Heart left ventricle (tissue), 16 donors: ENCODE results near the gene MICU1. TPM values are rescaled to one million over a fixed set of nuclear protein-coding genes. Genes with fewer than 3 reads are reported as not detected.
"Not testable (repeated sequence)": the region's sequence is repeated elsewhere in the genome, so short reads cannot be mapped to it uniquely, and the experiment has no call there.

Experiments used
- ATAC-seq, 4 donors: fragments of 200-7000 bp; cut with Tn5 transposase; one replicate each; pipeline ENCODE4 v1.9.1; 2020 to 2022; ENCODE audit warnings: moderate library complexity in 4 of 4, mild to moderate bottlenecking in 3 of 4, moderate number of reproducible peaks in 1 of 4
- DNase-seq, 5 donors: peaks; one replicate each; pipeline ENCODE4 v3.0.0-alpha.2; 2020
- H3K27ac ChIP-seq, 12 donors: fragments of 200-600 bp; sonication (generic) in 4 of 12; one replicate each; pipeline versions ENCODE4 v1.5.0 to v1.8.0; 2016 to 2022; ENCODE audit warnings: mild to moderate bottlenecking in 2 of 12
- H3K27me3 ChIP-seq, 9 donors: fragments of 200-600 bp; sonication (generic) in 2 of 9; one replicate each; pipeline versions ENCODE4 v1.5.1 to v1.8.0; 2016 to 2022; ENCODE audit warnings: mild to moderate bottlenecking in 3 of 9
- H3K36me3 ChIP-seq, 9 donors: fragments of 200-600 bp; sonication (generic) in 2 of 9; one replicate each; pipeline versions ENCODE4 v1.5.0 to v1.8.0; 2018 to 2022; ENCODE audit warnings: mild to moderate bottlenecking in 2 of 9
- H3K4me1 ChIP-seq, 12 donors: fragments of 200-600 bp; sonication (generic) in 4 of 12; one replicate each; pipeline versions ENCODE4 v1.5.0 to v1.8.0; 2016 to 2022; ENCODE audit warnings: mild to moderate bottlenecking in 3 of 12
- H3K4me3 ChIP-seq, 12 donors: fragments of 200-600 bp; sonication (generic) in 4 of 12; one replicate each; pipeline versions ENCODE4 v1.5.0 to v1.8.0; 2017 to 2022; ENCODE audit warnings: mild to moderate bottlenecking in 9 of 12, moderate library complexity in 4 of 12
- H3K9me3 ChIP-seq, 12 donors: fragments of 200-600 bp; sonication (generic) in 4 of 12; one replicate each; pipeline versions ENCODE4 v1.5.0 to v1.8.0; 2016 to 2022; ENCODE audit warnings: mild to moderate bottlenecking in 1 of 12
- POLR2A ChIP-seq, 2 donors: fragments of 450-650 bp; IDR thresholded peaks; one replicate each; pipeline ENCODE4 v1.6.1; 2017; ENCODE audit warnings: antibody characterized with exemption in 2 of 2, mild to moderate bottlenecking in 2 of 2, moderate library complexity in 2 of 2
- WGBS, 4 donors: extraction: QIAGEN DNeasy Blood & Tissue Kit in 2 of 4; methylation state at CpG; one replicate each; pipeline versions ENCODE4 v1.1.5 to v1.1.7; 2013 to 2018; 5-methylcytosine and 5-hydroxymethylcytosine counted together
- intact Hi-C, 10 donors: fragments of 100-400 bp; cut with DNase I; formaldehyde crosslinking; loops; one replicate each; pipeline versions ENCODE4 v1.11.1 to v1.14.2; 2022
- polyA plus RNA-seq, 2 donors: library from polyadenylated mRNA; stranded (reverse); fragments of 200-250 nt; gene quantifications; one replicate each; pipeline ENCODE4 v1.2.3, GENCODE V29; 2013
- total RNA-seq, 9 donors: library from RNA; depleted of rRNA in 2 of 9; stranded (reverse); fragments of >200 nt in 2 of 9; fragmentation: NEBNext Ultra II Directional in 3 of 9; extraction: Animal tissue kit (Norgen Biotek cat#: 25700) in 3 of 9; gene quantifications; one replicate each; pipeline versions ENCODE4 v1.1.0 to v1.2.4, GENCODE V29; 2016 to 2023
- TF ChIP-seq, protein P1 (sequence below), 12 donors: fragments of 200-600 bp; sonication (generic) in 4 of 12; IDR thresholded peaks; one replicate each; pipeline versions ENCODE4 v1.5.0 to v1.8.0; 2018 to 2022; ENCODE audit warnings: antibody characterized with exemption in 12 of 12, mild to moderate bottlenecking in 5 of 12
- donor health status: ischemic (EF 13 %, LVEDD 7.1; RV severe dilation, severe dysfunction).
- donor health status: healthy with polysubstance abuse.
- donor health status: DM: no; HTN: yes; CAD: no.
- donor health status: DM: no; HTN: no; CAD: no.
- donor health status: ischemic (EF 25% LVEDD 6.9; RV normal size, moderate dysfunction).
- donor health status: ischemic (EF 25% LVEDD 5.7; RV mildly dilated, moderate dysfunction).
- donor health status: healthy.
- donor health status: DM: yes; HTN: yes; CAD: no.
- donor health status: ischemic (EF 35%, LVEDD 5.7; RV mildly dilated, moderate dysfunction).
- donor health status: nonischemic (EF 11% LVEDD 7.7; RV severe dilation, severe dysfunction).
- donor health status: DM: yes; HTN: yes; CAD: no.
- donor health status: PGD.
- donor health status: ischemic (EF 29% LVEDD 5.4; RV normal size, mild dysfunction).
- donor health status: nonischemic (EF 23%, LVEDD 6.1; RV moderate dilation, normal function).

The MICU1 gene
- total and polyA plus RNA-seq, 11 donors = 33.3 to 54.2 (median 43.1) TPM

DNA sequence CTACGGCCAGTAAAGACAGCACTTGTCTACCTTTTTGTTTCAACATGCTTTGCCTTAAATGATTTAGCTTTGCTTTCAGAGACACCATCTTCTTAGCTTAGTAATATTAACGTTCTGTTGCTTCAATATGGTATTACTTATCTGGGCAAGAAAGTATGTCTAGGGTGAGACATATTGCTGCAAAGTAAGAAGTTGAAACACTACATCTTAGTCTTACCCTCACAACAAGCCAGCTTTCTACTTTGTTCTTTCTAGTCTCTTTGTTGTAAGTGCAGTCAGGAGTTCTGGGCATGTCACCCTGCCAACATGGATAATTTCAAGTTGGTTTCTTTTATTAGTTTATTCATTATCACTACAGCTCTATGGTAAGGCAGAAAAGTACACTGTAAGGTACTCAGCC, 148.4 kb downstream of the MICU1 start:
- Histone ChIP-seq H3K4me1 (peaks cover 0 to 4% (median 0%) of the 10 kb centered on the region in 12 donors), H3K36me3 (peaks cover 0 to 48% (median 37%) of the 10 kb centered on the region in 9 donors), H3K9me3 (no peaks in the 10 kb centered on the region), H3K27ac (no peak overlapping the region), H3K4me3 (no peak overlapping the region), H3K27me3 (no peaks in the 10 kb centered on the region)
- DNase-seq (no peak), ATAC-seq (no peak)
- intact Hi-C loops = no loop called here
- WGBS, 4 donors = 90 to 98% (median 91%) methylated on average over 2 of the region's 2 CpGs
- TF ChIP-seq, protein P1, sequence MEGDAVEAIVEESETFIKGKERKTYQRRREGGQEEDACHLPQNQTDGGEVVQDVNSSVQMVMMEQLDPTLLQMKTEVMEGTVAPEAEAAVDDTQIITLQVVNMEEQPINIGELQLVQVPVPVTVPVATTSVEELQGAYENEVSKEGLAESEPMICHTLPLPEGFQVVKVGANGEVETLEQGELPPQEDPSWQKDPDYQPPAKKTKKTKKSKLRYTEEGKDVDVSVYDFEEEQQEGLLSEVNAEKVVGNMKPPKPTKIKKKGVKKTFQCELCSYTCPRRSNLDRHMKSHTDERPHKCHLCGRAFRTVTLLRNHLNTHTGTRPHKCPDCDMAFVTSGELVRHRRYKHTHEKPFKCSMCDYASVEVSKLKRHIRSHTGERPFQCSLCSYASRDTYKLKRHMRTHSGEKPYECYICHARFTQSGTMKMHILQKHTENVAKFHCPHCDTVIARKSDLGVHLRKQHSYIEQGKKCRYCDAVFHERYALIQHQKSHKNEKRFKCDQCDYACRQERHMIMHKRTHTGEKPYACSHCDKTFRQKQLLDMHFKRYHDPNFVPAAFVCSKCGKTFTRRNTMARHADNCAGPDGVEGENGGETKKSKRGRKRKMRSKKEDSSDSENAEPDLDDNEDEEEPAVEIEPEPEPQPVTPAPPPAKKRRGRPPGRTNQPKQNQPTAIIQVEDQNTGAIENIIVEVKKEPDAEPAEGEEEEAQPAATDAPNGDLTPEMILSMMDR (IDR thresholded peaks at IDR 0.05) = no peak
- no peak for TF ChIP-seq POLR2A (IDR thresholded peaks at IDR 0.05)

DNA sequence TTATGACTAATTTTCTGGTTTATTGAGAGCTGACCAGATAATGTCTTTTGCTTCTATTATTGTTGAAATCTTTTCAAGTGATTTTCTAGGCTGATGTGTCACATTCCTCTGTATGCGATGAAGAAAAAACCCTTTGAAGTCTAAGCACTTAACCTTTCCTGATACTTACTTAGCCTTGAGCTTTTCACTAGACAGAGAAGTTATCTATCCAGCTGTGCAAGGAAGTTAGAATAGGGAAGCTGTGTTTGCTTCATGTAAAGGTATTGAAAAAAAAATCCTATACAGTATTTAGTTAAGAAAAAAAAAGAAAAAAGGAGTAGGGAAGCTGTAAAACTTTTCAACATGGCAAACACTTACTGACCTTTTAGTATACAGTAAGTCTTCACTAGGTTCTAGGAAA, 153.6 kb downstream of the MICU1 start:
- peaks cover 0 to 68% (median 43%) of the 10 kb centered on the region in 9 donors for H3K36me3 ChIP-seq
- 89 to 95% (median 91%) methylated on average over 1 of the region's 1 CpG for WGBS, 4 donors
- intact Hi-C loops = no loop called here

DNA sequence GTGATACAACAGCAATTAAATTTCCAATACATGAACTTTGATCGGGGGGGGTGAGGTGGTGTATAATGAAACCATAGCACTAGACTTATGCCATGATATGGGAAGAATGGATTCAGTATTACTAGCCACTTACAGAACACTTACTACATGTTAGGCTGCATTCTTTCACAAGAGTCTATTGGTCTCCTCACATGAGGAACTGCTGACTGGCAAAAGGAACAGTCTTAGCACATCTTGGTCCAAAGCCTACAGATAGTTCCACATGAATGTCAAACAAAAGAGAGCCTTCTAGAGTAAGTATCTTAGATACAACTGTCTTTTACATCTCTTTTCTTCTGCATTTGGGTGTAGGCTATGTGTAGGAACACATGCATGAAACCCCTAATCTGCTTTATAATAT, 155.2 kb downstream of the MICU1 start:
- no peak for DNase-seq

More for the DNA sequence above, 153.6 kb downstream of the MICU1 start:
- Histone ChIP-seq H3K4me3 (no peak overlapping the region), H3K27me3 (no peaks in the 10 kb centered on the region), H3K9me3 (no peaks in the 10 kb centered on the region), H3K27ac (no peak overlapping the region), H3K4me1 (peaks cover 0 to 3% (median 0%) of the 10 kb centered on the region in 12 donors)
- ATAC-seq (no peak), DNase-seq (no peak)
- TF ChIP-seq POLR2A (IDR thresholded peaks at IDR 0.05) = no peak
- TF ChIP-seq, protein P1 (IDR thresholded peaks at IDR 0.05) = no peak

DNA sequence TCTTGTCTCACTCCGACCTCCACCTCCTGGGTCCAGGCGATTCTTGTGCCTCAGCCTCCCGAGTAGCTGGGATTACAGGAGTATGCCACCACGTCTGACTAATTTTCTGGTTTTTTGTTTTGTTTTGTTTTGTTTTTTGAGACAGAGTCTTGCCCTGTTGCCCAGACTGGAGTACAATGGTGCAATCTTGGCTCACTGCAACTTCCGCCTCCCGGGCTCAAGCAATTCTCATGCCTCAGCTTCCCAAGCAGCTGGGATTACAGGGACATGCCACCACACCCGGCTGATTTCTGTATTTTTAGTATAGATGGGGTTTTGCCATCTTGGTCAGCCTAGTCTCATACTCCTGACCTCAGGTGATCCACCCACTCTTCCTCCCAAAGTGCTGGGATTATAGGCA, 158.8 kb downstream of the MICU1 start:
- ATAC-seq, DNase-seq, intact Hi-C loops, H3K27ac ChIP-seq, H3K4me3 ChIP-seq, H3K9me3 ChIP-seq, H3K4me1 ChIP-seq, H3K27me3 ChIP-seq: not testable (repeated sequence)
- H3K36me3 ChIP-seq = peaks cover 0 to 29% (median 9%) of the 10 kb centered on the region in 9 donors
- 91 to 97% (median 94%) methylated on average over 7 of the region's 7 CpGs for WGBS, 4 donors

More for the DNA sequence above, 155.2 kb downstream of the MICU1 start:
- peak in 1 of 4 donors; percentile 46 for ATAC-seq
- no peak overlapping the region for H3K4me3 ChIP-seq
- WGBS, 4 donors = 94 to 100% (median 100%) methylated on average over 1 of the region's 1 CpG
- no peaks in the 10 kb centered on the region for H3K9me3 ChIP-seq
- peaks cover 0 to 56% (median 32%) of the 10 kb centered on the region in 9 donors for H3K36me3 ChIP-seq
- TF ChIP-seq, protein P1 (IDR thresholded peaks at IDR 0.05) = no peak
- TF ChIP-seq POLR2A (IDR thresholded peaks at IDR 0.05) = no peak
- no peak overlapping the region for H3K27ac ChIP-seq
- no peaks in the 10 kb centered on the region for H3K27me3 ChIP-seq
- intact Hi-C loops = no loop called here
- peaks cover 0 to 3% (median 0%) of the 10 kb centered on the region in 12 donors for H3K4me1 ChIP-seq

DNA sequence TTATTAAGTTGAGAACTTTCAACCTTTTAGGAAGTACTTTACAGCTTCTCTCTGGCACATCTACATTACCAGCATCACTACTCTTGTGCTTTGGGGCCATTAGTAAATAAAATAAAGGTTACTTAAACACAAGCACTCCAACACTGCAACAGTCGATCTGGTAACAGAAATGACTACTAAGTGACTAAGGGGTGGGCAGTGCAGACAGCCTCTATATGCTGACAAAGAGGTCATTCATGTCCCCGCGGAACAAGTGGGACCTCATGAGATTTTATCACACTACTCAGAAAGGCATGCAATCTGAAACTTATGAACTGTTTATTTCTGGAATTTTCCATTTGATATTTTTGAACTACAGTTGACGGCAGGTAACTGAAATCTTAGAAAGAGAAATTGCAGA, 159.9 kb downstream of the MICU1 start:
- peaks cover 0 to 24% (median 11%) of the 10 kb centered on the region in 9 donors for H3K36me3 ChIP-seq
- no peaks in the 10 kb centered on the region for H3K9me3 ChIP-seq
- no peak for ATAC-seq
- TF ChIP-seq, protein P1 (IDR thresholded peaks at IDR 0.05) = no peak
- no peak for TF ChIP-seq POLR2A (IDR thresholded peaks at IDR 0.05)
- H3K27ac ChIP-seq = no peak overlapping the region
- no peak overlapping the region for H3K4me3 ChIP-seq
- WGBS, 4 donors = 63 to 83% (median 77%) methylated on average over 4 of the region's 4 CpGs
- no peaks in the 10 kb centered on the region for H3K27me3 ChIP-seq
- intact Hi-C loops = no loop called here
- DNase-seq = no peak
- peaks cover 0 to 5% (median 0%) of the 10 kb centered on the region in 12 donors for H3K4me1 ChIP-seq
